PC-9 (cell line): Measurements from ENCODE around the gene LTC4S. TPM values are rescaled to one million over a fixed set of nuclear protein-coding genes. Genes with fewer than 3 reads are reported as not detected.

Experiments
- BruUV-seq: library from RNA; stranded (reverse); fragments of 400-500 nt; replicated peaks from 2 replicates; lab custom pipeline; 2021; lab: Mats Ljungman, UMichigan
- CTCF ChIA-PET: fragments of 300-600 bp; sonication (Branson Sonifier 250); formaldehyde crosslinking; loops from one replicate; lab custom pipeline; 2022; ENCODE audit warnings: antibody characterized with exemption; lab: Charles Lee
- POLR2A ChIA-PET: fragments of 300-600 bp; sonication (Branson Sonifier 250); formaldehyde crosslinking; loops from one replicate; lab custom pipeline; 2022; ENCODE audit warnings: antibody characterized with exemption; ENCODE audit not compliant: unreplicated experiment; lab: Charles Lee
- DNase-seq, 2 experiments: peaks; one replicate each; pipeline versions ENCODE4 v3.0.0 to v3.0.0-alpha.2; 2015 to 2022; ENCODE audit warnings: mixed read lengths in 1 of 2
- H2AFZ ChIP-seq: fragments of 200-600 bp; sonication (generic); 2 replicates; pipeline ENCODE4 v1.8.1; 2017; ENCODE audit warnings: antibody characterized with exemption
- H3F3A ChIP-seq: fragments of 200-600 bp; sonication (generic); 2 replicates; pipeline ENCODE4 v1.8.1; 2017; ENCODE audit warnings: antibody characterized with exemption, mild to moderate bottlenecking, low read depth; ENCODE audit not compliant: insufficient read depth
- H3K27ac ChIP-seq: fragments of 200-600 bp; sonication (generic); 2 replicates; pipeline ENCODE4 v1.6.1; 2016; ENCODE audit warnings: mixed run types
- H3K27me3 ChIP-seq: fragments of 200-600 bp; sonication (generic); 2 replicates; pipeline ENCODE4 v1.6.1; 2016; ENCODE audit warnings: low read depth, mixed run types; ENCODE audit not compliant: insufficient read depth
- H3K36me3 ChIP-seq: fragments of 200-600 bp; sonication (generic); 2 replicates; pipeline ENCODE4 v1.6.1; 2016; ENCODE audit warnings: low read depth, mixed run types
- H3K4me1 ChIP-seq: fragments of 200-600 bp; sonication (generic); replicated peaks from 2 replicates; pipeline ENCODE4 v1.6.1; 2016; ENCODE audit warnings: mixed run types; ENCODE audit not compliant: insufficient read depth
- H3K4me2 ChIP-seq: fragments of 200-600 bp; sonication (generic); 2 replicates; pipeline ENCODE4 v1.6.1; 2017; ENCODE audit warnings: mixed run types
- H3K4me3 ChIP-seq: fragments of 200-600 bp; sonication (generic); 2 replicates; pipeline ENCODE4 v1.6.1; 2016; ENCODE audit warnings: mixed run types
- H3K79me2 ChIP-seq: fragments of 200-600 bp; sonication (generic); 2 replicates; pipeline ENCODE4 v1.6.1; 2017; ENCODE audit warnings: low read depth, mixed run types
- H3K9me2 ChIP-seq: fragments of 200-600 bp; sonication (generic); 2 replicates; pipeline ENCODE4 v1.8.1; 2017; ENCODE audit warnings: mild to moderate bottlenecking; ENCODE audit not compliant: insufficient read depth
- H3K9me3 ChIP-seq: fragments of 200-600 bp; sonication (generic); 2 replicates; pipeline ENCODE4 v1.8.1; 2016; ENCODE audit warnings: low read depth; ENCODE audit not compliant: insufficient read depth
- H4K20me1 ChIP-seq: fragments of 200-600 bp; sonication (generic); 2 replicates; pipeline ENCODE4 v1.8.1; 2017; ENCODE audit not compliant: insufficient read depth
- CTCF ChIP-seq: fragments of 200-600 bp; sonication (generic); conservative IDR thresholded peaks from 2 replicates; pipeline ENCODE4 v1.6.1; 2017; ENCODE audit warnings: mixed run types, antibody characterized with exemption, mild to moderate bottlenecking, moderate library complexity
- EZH2 ChIP-seq: fragments of 200-600 bp; sonication (generic); IDR thresholded peaks from 2 replicates; pipeline ENCODE4 v1.8.0; 2017; ENCODE audit warnings: antibody characterized with exemption, low read depth
- intact Hi-C: fragments of 100-400 bp; cut with micrococcal nuclease; formaldehyde crosslinking; loops from one replicate; pipeline ENCODE4 v1.10.0; 2022; ENCODE audit not compliant: unreplicated experiment
- total RNA-seq: library from RNA; stranded (reverse); gene quantifications from 2 replicates; pipeline ENCODE4 v1.2.3, GENCODE V29; 2021

LTC4S gene
- total RNA-seq, 1 experiment from 2014 or later = 9.7 TPM

DNA sequence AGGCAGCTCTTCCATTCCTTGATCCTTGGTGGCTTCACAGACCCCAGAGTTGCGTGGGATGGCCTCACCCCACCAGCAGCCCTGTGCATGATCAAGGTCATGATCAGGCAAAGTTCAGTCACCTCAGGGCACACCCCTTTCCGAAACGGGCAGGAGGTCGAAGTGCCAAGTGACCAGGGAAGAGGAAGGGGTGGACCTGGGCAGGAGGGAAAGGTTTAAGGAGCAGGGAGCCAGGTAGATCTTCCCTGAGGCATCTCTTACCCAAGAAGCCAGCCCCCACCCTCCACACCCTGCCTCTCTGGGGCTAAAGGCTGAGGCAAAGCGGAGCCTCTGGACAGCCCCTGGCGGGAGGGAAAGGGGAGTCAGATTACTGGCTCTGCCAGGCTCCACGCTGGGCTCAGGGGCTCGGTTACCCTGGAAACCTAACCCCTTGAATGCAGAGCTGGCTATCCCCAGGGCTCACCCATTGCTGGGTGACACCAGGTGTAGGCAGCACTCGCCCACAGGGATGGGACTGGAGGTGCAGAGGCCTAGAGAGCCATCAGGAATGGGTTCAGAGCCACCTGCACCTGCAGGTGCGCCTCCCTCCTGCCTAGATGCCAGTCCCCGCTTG, 9.3 kb downstream of the LTC4S start:
- CTCF ChIA-PET = no interaction called here
- H3K79me2 ChIP-seq = peaks cover 50% of the 10 kb centered on the region
- no peak overlapping the region for H3K27ac ChIP-seq
- H3K4me1 ChIP-seq = peaks cover 35% of the 10 kb centered on the region
- no peaks in the 10 kb centered on the region for H3K27me3 ChIP-seq
- H3K4me2 ChIP-seq = peak overlapping the region; percentile 97
- H3K36me3 ChIP-seq = no peaks in the 10 kb centered on the region; the same call in none of the 2 replicates
- no peak for TF ChIP-seq EZH2
- TF ChIP-seq CTCF = no peak
- no TSS peak for BruUV-seq
- H3K9me3 ChIP-seq = no peaks in the 10 kb centered on the region
- intact Hi-C loops = loop anchor here (2.0 to 10.0 kb wide), 2 partner anchors 16 to 102 kb away; partner anchors contain the start of gene TBC1D9B
- POLR2A ChIA-PET = interaction anchor here (0.7 kb wide), 1 partner anchor 25 kb away, joined by 3 read pairs; no protein-coding TSS in a partner anchor
- H3K4me3 ChIP-seq = no peak overlapping the region; the same call in 1 of the 2 replicates
- H3F3A ChIP-seq = peaks cover 27% of the 10 kb centered on the region
- H3K9me2 ChIP-seq = no peaks in the 10 kb centered on the region
- no peak overlapping the region for H2AFZ ChIP-seq
- peaks cover 42% of the 10 kb centered on the region for H4K20me1 ChIP-seq
- DNase-seq = peak; percentile 56 to 58

- ChIA-PET POLR2A (interaction anchor here (0.7 kb wide), 2 partner anchors 14 to 24 kb away, joined by 3 read pairs; no protein-coding TSS in a partner anchor), CTCF (no interaction called here)
- H3K9me2 ChIP-seq = no peaks in the 10 kb centered on the region
- intact Hi-C loops = loop anchor here (2.0 to 10.0 kb wide), 2 partner anchors 15 to 101 kb away; partner anchors contain the start of gene TBC1D9B
- peaks cover 54% of the 10 kb centered on the region for H3K79me2 ChIP-seq
- no peaks in the 10 kb centered on the region for H3K27me3 ChIP-seq
- DNase-seq = peak in 1 of 2 experiments; percentile 26
- no TSS peak for BruUV-seq
- H2AFZ ChIP-seq = no peak overlapping the region
- peak overlapping the region; percentile 97 for H3K4me2 ChIP-seq
- peaks cover 42% of the 10 kb centered on the region for H4K20me1 ChIP-seq
- TF ChIP-seq EZH2 = no peak
- TF ChIP-seq CTCF = no peak
- H3K9me3 ChIP-seq = no peaks in the 10 kb centered on the region
- H3F3A ChIP-seq = peaks cover 32% of the 10 kb centered on the region
- no peak overlapping the region for H3K27ac ChIP-seq
- no peaks in the 10 kb centered on the region; the same call in none of the 2 replicates for H3K36me3 ChIP-seq
- peak overlapping the region; percentile 98; the same call in 1 of the 2 replicates for H3K4me3 ChIP-seq
- H3K4me1 ChIP-seq = peaks cover 40% of the 10 kb centered on the region
Measured at GRCh38 chr5:179803651-179804554, 10.1 kb downstream of the LTC4S start.

DNA sequence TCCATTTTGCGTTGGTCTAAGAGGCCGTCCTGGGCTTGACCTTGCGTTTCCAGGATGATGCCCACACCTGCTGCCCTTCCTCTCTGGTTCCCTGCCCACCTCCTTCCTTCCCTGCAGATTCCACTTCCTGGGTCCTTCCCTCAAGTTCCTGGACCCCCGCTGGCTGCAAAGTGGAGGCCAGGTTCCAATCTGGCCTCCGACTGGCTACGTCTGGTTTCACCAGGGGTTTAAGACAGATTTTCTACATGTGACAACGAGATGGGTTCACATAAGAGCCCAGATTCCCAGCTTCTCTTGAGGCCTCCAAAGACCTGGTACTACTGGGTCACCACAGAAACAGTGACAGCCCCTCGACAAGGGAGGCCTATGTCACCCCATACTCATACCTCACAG, 10.8 kb downstream of the LTC4S start:
- Histone ChIP-seq H3K9me2 (no peaks in the 10 kb centered on the region), H2AFZ (no peak overlapping the region), H4K20me1 (peaks cover 42% of the 10 kb centered on the region), H3K4me2 (peak overlapping the region; percentile 97), H3K4me1 (peaks cover 40% of the 10 kb centered on the region), H3K36me3 (no peaks in the 10 kb centered on the region; the same call in none of the 2 replicates), H3K9me3 (no peaks in the 10 kb centered on the region), H3K27ac (no peak overlapping the region), H3K27me3 (no peaks in the 10 kb centered on the region), H3K79me2 (peaks cover 54% of the 10 kb centered on the region), H3F3A (peaks cover 30% of the 10 kb centered on the region), H3K4me3 (peak overlapping the region; percentile 98; the same call in 1 of the 2 replicates)
- ChIA-PET CTCF (no interaction called here), POLR2A (interaction anchor here (0.7 kb wide), 1 partner anchor 14 kb away, joined by 3 read pairs; no protein-coding TSS in a partner anchor)
- TF ChIP-seq EZH2 = no peak
- no peak for TF ChIP-seq CTCF
- intact Hi-C loops = loop anchor here (10.0 kb wide), 1 partner anchor 100 kb away; the partner anchor contains the start of gene TBC1D9B
- DNase-seq = no peak
- no TSS peak for BruUV-seq
